Prostate gland (tissue), 2 donors: ENCODE data around the gene NPR1.

Source experiments
- CTCF ChIP-seq, 4 experiments: fragments of 200-600 bp in 2 of 4; fragments of 450-650 bp in 2 of 4; sonication (generic) in 2 of 4; IDR thresholded peaks; 1 replicate in 3 of 4; 2 replicates in 1 of 4; pipeline ENCODE4 v1.5.1; 2016 to 2019; ENCODE audit warnings: antibody characterized with exemption in 4 of 4, mild to moderate bottlenecking in 2 of 4, moderate library complexity in 2 of 4
- POLR2A ChIP-seq: fragments of 450-650 bp; IDR thresholded peaks from one replicate; pipeline ENCODE4 v1.6.1; 2016; ENCODE audit warnings: antibody characterized with exemption, mild to moderate bottlenecking
- POLR2AphosphoS5 ChIP-seq: sonication (generic); formaldehyde crosslinking; IDR thresholded peaks from one replicate; pipeline ENCODE4 v1.6.1; 2017; ENCODE audit warnings: antibody characterized with exemption

- no peak for TF ChIP-seq POLR2A
- peak in 1 of 4 experiments; percentile 10 for TF ChIP-seq CTCF (IDR thresholded peaks at IDR 0.05)
- no peak for TF ChIP-seq POLR2AphosphoS5
These were observed 50.0 kb downstream of the NPR1 start for GRCh38 chr1:153728305-153729066.
